ENCODE data around the gene SLC1A2.

SLC1A2 gene

DNA sequence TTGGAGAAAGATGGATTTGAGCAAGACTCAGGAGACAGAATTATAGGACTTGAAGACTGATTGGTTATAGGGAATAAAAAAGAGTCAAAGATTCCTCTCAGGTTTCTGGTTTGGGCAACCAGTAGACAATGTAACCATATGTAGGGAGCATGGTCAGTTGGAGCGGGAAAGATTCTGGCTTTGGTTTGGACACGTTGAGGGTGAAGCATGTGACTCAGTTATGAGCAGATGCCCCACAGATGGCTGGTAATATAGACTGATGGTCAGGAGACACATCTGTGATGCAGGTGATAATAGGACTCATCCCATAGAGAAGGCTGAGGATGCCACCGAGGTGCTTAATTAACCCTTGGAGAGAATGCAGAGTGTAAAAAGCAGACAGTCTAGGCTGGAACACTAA lies 148.3 kb downstream of the SLC1A2 start:
- no peak for DNase-seq (ENCODE audit: low read depth)

DNA sequence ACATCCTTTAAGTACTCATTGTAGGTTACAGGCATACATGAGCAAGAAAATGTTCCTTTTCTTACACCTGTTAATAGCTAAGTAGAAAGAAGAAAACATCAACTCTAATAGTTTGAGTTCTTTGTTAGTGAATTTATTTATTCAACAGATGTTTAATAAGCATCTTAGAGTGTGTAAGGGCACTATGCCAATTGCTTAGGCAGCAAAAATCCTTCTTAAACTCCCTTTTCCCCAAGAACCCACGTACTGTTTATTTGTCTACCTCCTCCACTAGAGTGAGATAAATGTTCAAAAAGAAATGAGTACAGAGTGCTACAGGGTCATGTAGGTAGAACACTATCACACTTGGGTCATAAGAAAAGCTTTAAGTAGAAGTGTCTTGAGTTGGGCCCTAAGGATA lies 149.0 kb downstream of the SLC1A2 start:
- DNase-seq (ENCODE audit: low read depth) = no peak

DNA sequence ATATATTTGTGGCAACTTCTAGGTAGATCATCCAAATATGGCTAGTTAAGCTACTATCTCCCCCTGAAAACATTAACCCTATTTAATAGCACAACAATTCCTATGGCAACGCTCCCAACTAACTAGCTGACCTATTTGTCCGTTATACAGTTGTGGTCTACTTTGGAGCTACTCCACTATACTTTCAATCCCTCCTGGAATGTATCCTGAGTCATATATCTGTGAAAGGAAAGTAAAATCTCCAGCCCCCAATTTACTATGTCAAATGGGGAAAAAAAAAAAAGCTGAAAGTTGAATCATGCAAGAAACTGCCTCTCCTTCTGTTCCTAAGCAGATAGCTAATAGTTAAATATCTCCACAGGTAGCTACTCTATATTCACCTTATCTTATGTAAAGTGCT lies 151.9 kb downstream of the SLC1A2 start:
- peak; percentile 72 for DNase-seq (ENCODE audit: low read depth)

DNA sequence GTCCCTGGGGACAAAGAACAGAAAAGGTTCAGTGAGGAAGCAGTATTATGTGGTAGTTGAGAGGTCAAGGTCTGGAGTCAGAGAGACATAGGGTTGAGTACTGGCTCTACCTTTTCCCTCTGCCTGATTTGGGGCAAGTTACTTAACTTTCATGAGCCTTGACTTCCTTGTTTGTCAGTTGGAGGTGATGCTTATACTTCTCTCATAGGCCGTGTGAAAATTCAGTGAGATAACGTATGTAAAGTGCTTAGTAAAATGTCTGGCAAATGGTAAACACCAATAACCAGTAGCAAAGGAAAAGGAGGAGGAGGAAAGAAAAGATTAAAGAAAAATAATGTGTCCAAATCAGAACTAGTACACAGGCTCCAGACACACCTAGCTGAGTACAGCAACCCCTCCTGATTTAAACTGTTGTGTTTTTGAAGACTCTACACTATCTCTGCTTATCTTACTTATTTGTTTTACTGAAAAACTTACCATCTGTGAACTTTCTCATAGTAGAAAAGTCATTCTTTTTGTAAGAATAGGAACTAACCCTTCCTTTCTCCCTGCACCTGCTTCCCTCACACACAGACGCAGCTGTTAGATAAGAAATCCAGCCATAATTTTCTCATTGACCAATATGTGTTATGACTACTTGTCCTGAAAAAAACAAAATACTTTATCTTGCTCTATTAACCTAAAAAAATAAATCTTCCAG lies 153.5 kb downstream of the SLC1A2 start:
- DNase-seq (ENCODE audit: low read depth) = no peak

DNA sequence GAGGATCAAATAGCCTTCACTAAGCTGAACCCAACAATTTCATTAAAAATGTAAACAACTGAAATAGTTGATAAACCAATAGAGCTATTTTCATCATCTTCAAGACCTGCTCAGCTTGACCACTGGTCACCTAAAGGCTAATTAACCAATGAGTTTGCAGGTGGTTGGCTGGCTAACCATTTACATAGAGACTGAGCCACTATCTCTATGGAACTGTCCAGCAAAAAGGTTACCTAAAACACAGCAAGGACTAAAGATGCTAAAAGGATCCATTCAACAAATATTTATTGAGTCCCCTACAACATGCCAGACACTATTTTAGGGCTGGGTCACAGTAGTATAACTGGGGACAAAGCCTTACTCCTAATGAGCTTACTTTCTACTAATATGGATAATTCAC lies 156.6 kb downstream of the SLC1A2 start:
- no peak for DNase-seq (ENCODE audit: low read depth)

DNA sequence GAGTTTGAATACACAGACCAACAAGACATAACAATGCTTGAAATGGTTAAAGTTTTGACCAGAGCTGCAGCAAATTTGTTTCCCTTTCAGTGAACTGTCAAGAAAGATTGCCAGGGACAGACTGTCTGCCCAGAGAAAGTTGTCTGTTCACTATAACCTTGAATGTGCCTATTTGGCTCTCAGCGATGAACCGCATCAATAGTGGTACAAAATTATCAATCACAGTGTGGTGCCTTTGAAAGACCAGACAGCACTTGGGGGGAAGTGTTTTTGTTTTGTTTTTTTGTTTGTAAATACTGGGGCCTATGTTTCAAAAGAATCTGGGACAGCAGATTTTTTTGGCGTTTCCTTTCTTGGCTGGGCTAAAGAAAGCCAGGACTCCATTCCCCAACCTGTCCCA lies 157.3 kb downstream of the SLC1A2 start:
- DNase-seq (ENCODE audit: low read depth) = no peak

DNA sequence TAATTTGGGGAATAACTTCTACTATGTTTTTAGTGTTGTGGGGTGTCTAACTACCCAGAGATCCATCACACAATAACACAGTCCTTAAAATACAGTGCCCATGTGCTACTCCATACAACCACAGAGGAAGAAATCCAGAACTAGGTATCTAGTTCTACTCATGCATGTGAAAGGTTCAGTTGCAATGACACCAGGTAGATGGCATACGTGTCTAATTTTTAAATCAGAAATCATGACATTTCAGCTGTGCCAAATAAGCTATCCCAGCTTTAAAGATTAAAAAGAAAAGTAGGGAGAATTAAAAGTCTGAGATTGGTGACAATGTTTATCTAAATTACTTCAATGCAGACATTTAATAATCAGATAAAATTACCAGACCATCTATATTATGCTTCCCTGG lies 158.2 kb downstream of the SLC1A2 start:
- DNase-seq (ENCODE audit: low read depth) = no peak

DNA sequence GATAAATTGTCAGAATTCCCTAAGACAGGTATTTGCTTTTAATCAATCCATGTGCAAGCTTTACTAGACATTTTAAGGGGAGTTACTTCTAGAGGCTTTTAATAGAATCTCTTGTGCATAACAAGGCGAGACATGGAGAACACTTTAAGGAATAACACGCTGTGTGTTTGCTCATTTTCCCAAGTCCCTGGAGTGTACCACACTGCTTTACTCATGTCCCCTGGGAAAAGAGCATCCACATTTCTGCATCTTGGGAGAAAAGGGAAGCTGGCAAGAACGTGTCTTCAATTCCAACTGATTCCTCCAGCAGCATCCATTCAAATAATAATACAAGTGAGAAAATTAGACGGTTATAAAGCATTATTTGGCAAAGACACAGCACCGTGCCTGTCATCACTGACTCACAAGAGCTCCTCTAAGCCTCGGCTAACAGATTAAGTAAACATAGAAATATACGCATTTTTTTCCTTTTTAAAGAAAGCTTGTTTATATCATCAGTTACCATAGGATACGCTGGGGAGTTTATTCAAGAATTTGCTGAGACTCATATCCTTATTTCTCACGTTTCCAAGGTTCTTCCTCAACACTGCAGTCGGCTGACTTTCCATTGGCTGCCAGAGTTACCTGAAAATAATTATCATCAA lies 158.9 kb downstream of the SLC1A2 start:
- peak; percentile 63 for DNase-seq (ENCODE audit: low read depth)

DNA sequence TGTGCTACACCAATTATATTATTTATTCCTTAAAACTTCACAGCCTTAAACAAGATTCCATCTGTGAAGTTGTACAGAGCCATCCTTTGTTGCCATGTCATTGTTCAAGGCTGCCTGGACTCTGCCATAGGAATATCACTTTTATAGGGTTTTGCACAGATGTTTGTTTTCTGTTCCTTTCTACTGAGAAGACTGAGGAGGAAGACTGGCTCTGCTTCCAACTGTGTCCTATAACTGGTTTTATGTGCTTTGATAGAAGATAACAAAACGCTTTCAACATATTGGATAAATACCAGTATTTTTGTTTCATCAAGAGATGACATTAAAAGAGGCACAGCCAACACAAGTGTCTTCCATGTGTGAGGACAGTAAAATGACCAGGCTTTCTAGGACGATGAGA lies 159.8 kb downstream of the SLC1A2 start:
- no peak for DNase-seq (ENCODE audit: low read depth)

DNA sequence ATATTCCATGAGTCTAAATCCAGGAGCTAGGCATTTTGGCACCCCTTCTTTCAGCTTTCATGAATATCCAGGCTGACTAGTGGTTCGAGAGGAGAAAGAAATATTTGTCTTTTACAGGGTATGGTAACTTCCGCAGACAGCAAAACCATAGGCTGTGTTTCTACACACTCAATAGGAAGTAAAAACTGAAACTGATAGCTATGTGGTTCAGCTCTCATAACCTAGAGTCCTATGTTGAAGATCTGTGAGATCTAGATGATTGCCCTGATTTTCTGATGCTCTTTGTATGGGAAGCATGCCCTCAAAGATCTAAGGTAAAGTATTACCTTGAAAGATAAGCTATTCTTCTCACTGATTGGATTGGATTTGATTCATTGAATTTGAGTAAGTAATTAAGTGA lies 162.1 kb downstream of the SLC1A2 start:
- DNase-seq (ENCODE audit: low read depth) = no peak

DNA sequence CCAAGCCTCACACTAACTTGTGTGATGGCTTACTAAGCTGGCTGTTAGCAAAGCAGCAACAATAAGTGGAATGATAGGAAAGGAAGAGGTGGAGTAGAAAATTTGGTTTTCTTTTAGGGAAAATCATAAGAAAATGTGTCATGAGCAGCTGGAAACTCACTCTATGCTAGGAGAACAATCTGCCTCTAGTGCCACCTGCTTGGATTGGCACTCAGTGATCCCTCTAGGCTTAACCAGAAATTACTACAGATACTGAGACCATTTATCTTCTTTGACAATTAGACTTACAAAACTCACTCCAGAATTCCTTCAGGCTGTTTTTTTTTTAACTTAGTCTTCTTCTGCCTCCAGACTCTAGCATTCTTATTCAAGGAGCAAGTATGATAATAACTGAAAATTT lies 163.1 kb downstream of the SLC1A2 start:
- DNase-seq (ENCODE audit: low read depth) = no peak

DNA sequence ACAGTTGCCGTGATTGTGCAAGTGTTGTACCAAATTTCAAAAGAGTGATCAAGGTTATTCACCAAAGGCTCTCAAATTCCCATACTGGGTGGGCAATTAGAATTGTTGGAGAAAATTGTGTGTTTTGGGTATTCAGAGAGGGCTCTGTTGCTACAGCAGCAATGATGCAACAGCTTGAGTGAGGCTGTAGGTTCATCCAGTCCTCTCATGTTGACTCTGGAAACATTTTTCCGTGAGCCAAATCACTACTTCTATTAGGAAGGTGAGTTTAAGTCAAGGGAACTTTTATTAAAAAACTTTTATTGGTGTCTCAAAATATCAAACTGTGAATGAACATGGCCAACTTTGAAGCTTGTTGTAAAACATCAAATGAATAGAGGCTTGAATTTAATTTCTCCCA lies 163.8 kb downstream of the SLC1A2 start:
- no peak for DNase-seq (ENCODE audit: low read depth)

DNA sequence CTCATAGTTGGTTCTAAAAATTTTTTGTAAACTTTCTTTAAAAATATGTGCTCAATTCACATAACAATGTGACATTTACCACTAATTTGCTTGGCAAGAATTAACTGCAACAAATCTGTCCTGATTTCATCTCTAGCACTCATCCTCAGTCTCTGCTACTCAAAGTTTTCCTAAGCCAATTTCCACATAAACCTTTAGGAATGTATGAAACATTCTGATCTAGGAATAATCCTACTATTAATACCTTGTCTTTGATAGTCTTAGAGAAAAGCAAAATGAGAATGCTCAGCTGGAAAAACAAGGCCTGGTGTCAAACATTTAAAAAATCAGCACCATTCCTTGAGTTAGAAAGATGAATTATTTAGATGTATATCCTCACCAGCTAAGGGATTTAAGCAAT lies 166.1 kb downstream of the SLC1A2 start:
- DNase-seq (ENCODE audit: low read depth) = no peak

DNA sequence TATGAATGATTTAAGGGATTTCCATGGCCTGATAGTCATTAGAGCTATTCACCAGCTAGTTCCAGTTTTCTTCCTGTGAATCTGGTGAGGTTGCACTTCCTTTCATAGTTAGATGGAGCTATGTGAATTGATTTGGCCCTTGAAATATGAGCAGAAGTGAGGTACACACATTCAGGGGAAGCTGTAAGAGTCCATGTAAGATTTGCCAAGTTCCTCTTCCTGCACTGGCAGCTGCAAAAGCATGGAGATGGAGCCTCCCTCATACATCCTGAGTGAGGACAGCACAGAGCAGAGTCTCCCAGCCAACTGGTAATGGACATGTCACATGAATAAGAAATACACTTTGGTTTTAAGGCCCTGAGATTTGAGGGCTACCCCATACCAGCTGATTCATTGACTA lies 168.7 kb downstream of the SLC1A2 start:
- DNase-seq (ENCODE audit: low read depth) = no peak

DNA sequence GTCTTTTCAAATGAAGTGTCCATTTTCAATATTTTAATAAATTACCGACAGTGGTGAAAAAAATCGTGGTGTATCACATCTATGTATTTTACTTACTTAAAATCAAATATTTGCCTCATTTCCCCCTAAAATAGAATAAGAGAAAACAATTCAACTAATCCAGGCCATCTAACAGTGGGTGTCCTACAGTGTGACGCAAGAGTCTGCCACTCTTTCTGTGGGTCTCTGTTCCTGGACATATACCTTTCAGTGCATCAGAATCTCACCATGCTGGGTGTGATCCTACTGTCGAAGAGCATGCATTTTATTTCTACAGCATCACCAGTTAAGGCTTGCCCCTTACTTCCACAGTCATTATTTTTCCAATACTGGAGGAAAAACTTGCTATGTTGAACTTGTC lies 169.2 kb downstream of the SLC1A2 start:
- DNase-seq (ENCODE audit: low read depth) = no peak

DNA sequence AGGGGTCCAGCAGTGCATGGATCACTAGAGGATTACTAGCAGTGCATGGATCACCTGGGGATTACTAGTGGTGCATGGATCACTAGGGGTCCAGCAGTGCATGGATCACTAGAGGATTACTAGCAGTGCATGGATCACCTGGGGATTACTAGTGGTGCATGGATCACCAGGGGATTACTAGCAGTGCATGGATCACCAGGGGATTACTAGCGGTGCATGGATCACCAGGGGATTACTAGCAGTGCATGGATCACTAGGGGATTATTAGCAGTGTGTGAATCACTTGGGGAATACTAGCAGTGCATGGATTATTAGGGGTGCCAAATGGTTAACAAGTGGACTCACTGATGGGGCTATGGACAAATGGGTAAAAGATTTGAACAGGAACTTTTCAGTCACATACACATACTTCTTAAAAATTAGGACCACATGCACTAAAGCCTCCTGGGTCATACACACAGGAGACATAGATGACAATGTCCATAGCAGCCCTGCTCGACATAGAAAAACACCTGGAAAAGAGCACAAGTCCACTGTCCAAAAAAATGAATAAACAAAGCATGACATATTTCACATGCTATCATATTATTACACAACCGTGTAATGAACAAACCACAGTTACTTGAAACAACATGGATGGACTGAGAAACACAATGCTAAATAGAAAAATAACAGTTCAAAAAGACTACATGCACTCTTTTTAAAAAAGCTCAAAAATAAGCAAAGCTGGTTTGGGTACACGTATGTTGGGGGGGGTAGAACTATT lies 170.6 kb downstream of the SLC1A2 start:
- DNase-seq (ENCODE audit: low read depth) = no peak

DNA sequence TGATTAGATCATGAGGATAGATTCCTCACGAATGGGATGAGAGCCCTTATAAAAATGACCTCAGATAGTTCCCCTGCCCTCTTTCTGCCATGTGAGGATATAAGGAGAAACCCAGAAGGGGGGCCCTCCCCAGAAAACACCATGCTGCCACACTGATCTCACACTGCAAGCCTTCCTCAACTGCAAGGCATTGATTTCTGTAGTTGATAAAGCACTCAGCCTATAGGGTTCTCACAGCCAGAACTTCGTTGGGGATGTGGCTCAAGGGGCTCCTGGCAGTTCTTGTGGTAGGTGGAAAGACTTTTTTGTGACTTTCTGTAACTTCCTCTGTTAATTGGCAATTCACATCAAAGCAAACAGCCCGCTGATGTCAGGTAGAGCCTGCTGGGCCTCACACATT lies 171.5 kb downstream of the SLC1A2 start:
- DNase-seq (ENCODE audit: low read depth) = no peak

DNA sequence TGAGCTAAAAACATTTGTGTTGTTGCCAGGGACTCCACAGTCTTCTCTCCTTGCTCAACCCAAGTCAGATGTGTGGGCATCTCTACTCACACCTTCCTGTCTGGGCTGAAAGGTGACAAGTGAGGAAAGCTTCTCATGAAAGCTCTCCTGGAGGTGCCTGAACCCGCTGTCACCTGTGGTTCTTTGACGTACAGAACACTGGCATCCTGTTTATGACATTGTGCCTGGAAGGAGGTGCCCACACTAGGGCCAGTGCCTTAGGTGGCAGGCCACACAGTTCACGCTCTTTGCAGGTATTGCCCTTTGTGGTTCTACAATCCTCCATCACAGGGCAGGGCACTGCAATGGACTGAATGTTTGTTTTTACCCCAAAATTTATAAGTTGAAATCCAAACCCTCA lies 171.9 kb downstream of the SLC1A2 start:
- DNase-seq (ENCODE audit: low read depth) = no peak

DNA sequence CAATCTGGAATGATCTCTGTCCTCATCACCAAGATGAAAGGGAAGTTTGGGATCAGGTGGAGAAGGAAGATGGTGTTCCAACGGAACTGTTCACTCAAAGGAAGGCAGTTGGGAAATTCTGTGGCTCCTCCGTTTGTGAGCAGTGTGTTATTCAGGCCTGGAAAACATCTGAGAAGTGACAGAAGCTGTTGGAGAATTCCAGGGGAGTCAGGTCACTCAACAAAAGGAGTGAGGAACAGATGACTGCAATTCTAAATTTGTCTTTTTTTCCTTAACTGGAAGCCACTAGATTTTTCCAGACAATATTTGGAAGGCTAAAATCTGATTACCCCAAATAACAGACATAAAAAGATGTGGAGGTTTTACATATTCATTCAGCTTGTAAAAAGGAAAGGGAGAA lies 172.6 kb downstream of the SLC1A2 start:
- DNase-seq (ENCODE audit: low read depth) = no peak

DNA sequence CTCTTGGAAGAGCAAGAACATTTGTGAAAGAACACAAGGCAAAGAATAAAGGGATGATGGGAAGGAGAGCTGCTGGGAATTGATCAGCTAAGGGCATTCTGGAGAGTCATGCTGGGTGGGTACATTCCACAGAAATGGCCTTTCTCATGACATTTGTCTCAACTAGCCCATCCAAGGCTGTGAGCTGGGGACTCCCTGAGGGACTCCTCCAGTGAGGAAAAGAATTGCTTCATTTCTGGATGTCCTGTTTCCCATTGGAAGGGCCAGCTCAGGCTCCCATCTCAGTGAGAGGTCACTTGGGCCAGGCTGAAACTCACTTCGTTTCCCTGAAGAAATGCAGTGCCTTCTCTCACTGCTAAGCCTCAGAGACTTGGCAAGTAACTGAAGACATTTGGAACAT lies 173.6 kb downstream of the SLC1A2 start:
- no peak for DNase-seq (ENCODE audit: low read depth)

DNA sequence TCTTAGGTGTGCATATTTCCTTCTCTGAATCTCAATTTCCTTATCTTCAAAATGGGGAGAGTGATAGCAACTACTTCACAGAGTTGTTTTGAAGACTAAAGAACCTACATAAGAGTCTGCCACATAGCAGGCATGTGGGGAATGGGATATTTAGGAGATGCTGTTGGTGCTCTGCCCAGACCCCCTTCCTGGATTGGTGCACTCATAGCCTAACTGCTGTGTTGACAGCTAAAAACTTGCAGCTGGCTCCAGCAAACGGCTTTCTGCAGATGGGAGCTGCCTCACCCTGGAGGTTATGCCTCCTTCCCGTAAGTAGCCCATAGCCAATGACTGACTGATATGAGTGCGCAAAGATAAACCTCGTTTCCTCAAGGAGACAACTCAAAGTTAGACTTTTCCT lies 174.3 kb downstream of the SLC1A2 start:
- no peak for DNase-seq (ENCODE audit: low read depth)

DNA sequence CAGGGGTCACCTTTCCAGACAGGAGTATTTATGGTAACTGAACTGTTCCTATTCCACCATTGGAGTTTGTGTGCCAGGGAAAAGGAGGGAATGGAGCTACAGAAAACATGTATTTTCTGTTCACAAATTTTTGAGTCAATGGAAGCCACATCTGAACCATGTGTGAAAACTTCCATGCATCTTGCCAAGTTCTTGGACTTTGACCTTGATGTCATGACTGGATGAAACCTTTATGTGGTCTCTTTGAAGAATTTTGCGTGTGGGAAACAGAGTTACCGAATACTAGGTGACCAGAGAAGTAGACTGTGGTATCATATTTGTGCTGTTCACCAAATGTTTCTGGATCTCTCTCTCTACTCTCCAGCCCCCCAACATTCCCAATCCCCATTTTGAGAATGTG lies 175.6 kb downstream of the SLC1A2 start:
- no peak for DNase-seq (ENCODE audit: low read depth)

DNA sequence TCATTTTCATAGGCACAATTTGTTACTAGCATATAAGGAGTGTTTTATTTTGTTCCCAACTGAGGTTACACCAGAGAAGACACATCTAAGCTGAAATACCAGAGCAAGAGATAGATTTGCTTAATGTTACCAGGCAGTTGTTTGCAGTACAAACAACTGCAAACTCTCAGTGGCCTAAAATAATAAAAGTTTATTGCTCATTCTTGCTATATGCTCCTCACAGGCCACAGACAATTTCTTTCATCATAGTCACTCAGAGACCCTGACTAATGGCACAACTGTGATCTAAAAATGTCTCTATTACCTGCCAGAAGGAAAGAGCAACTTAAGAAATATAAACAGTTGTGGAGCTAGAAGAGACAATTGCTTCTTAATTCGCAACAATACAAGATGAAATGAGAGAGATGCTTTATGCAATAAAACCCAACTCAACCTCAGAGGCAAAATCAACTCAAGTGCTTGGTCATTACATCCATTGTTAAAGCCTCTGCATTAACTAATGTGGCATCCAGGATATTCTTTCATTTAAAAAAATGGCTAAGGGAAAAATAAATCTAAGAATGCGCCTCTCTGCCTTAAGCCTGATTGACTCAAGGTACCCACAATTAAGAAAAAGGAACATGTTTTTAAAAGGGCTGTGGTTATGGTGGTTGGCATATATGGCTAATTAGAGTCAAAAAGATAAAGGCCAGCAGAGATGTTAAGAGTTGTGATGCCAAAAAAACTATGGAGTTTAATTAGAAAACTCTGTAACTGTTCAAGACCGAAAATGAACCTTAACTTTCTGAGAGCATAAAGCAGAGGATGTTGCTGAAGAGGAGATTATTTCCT lies 176.7 kb downstream of the SLC1A2 start:
- DNase-seq (ENCODE audit: low read depth) = no peak
